ENCODE data around the gene MAK.

The MAK gene

GRCh38 chr6:10721850-10722569 is 116.3 kb downstream of the MAK start:
- H3K27ac ChIP-seq: peak overlapping the region; percentile 88
- TF ChIP-seq, protein P1, sequence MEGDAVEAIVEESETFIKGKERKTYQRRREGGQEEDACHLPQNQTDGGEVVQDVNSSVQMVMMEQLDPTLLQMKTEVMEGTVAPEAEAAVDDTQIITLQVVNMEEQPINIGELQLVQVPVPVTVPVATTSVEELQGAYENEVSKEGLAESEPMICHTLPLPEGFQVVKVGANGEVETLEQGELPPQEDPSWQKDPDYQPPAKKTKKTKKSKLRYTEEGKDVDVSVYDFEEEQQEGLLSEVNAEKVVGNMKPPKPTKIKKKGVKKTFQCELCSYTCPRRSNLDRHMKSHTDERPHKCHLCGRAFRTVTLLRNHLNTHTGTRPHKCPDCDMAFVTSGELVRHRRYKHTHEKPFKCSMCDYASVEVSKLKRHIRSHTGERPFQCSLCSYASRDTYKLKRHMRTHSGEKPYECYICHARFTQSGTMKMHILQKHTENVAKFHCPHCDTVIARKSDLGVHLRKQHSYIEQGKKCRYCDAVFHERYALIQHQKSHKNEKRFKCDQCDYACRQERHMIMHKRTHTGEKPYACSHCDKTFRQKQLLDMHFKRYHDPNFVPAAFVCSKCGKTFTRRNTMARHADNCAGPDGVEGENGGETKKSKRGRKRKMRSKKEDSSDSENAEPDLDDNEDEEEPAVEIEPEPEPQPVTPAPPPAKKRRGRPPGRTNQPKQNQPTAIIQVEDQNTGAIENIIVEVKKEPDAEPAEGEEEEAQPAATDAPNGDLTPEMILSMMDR (IDR thresholded peaks at IDR 0.05): no peak
- no peak for TF ChIP-seq ZFX (IDR thresholded peaks at IDR 0.05; ENCODE audit: borderline replicate concordance)

DNA sequence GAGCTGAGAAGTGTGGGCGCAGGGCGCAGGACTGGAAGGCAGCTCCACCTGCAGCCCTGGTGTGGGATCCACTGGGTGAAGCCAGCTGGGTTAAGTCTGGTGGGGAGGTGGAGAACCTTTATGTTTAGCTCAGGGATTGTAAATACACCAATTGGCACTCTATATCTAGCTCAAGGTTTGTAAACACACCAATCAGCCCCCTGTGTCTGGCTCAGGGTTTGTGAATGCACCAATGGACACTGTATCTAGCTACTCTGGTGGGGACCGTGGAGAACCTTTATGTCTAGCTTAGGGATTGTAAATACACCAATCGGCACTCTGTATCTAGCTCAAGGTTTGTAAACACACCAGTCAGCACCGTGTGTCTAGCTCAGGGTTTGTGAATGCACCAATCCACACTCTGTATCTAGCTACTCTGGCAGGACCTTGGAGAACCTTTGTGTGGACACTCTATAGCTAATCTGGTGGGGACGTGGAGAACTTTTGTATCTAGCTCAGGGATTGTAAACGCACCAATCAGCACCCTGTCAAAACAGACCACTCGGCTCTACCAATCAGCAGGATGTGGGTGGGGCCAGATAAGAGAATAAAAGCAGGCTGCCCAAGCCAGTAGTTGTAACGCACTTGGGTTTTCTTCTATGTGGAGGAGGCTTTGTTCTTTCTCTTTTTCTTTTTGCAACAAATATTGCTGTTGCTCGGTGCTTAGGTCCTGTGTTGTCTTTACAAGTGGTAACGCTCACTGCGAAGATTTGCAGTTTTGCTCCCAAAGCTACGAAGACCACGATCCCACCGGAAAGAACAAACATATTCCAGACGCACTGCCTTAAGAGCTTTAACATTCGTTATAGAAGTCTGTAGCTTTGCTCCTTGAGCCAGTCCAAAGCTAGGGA is 117.1 kb downstream of the MAK start:
- H3K27ac ChIP-seq: peak overlapping the region; percentile 88

DNA sequence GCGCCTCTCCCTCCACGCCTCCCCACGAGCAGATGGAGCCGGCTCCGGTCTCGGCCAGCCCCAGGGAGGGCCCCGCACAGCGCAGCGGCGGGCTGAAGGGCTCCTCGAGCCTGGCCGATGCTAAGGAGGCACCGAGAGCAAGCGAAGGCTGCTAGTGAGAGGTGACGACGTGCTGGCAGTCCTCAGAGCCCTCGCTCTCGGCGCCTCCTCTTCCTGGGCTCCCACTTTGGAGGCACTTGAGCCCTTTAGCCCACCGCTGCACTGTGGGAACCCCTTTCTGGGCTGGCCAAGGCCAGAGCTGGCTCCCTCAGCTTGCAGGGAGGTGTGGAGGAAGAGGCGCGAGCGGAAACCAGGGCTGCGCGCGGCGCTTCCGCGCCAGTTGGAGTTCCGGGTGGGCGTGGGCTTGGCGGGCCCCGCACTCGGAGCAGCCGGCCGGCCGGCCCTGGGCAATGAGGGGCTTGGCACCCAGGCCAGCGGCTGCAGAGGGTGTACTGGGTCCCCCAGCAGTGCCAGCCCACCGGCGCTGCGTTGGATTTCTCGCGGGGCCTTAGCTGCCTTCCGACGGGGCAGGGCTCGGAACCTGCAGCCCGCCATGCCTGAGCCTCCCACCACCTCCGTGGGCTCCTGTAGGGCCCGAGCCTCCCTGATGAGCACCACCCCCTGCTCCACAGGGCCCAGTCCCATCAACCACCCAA is 117.9 kb downstream of the MAK start:
- H3K27ac ChIP-seq: peak overlapping the region; percentile 88
- TF ChIP-seq ZFX (IDR thresholded peaks at IDR 0.05; ENCODE audit: borderline replicate concordance): no peak
- TF ChIP-seq, protein P1 (IDR thresholded peaks at IDR 0.05): no peak

DNA sequence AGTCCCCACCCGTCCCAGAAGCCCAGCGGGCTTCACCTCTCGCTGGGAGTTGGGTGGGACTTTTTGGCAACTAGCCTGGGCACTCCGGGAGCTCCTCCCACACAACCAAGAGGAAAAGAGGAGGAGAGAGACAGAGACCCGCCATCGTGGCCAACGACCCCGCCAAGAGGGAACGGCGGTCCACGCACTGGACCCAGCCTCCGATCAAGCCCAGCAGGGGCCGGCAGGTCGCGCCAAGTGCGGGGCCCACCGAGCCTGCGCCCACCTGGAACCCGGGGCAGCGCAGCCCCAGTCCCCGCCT is 118.4 kb downstream of the MAK start:
- peak overlapping the region; percentile 88 for H3K27ac ChIP-seq
- no peak for TF ChIP-seq ZFX (IDR thresholded peaks at IDR 0.05; ENCODE audit: borderline replicate concordance)
- TF ChIP-seq, protein P1 (IDR thresholded peaks at IDR 0.05): no peak

GRCh38 chr6:10719296-10719963 is 118.9 kb downstream of the MAK start:
- peak overlapping the region; percentile 88 for H3K27ac ChIP-seq
- TF ChIP-seq, protein P1 (IDR thresholded peaks at IDR 0.05): no peak
- TF ChIP-seq ZFX (IDR thresholded peaks at IDR 0.05; ENCODE audit: borderline replicate concordance): no peak

DNA sequence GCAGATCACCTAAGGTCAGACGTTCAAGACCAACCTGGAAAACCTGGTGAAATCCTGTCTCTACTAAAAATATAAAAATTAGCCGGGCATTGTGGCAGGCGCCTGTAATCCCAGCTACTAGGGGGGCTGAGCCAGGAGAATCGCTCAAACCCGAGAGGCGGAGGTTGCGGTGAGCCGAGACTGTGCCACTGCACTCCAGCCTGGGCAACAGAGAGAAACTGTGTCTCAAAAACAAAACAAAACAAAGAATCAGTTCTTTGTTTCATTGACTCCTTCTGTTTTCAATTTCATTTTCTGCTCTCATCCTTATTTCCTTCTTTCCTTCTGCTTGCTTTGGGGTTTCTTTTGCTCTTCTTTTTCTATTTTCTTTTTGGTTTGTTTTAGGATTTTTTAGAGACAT is 124.4 kb downstream of the MAK start:
- TF ChIP-seq ZFX (IDR thresholded peaks at IDR 0.05; ENCODE audit: borderline replicate concordance): no peak
- TF ChIP-seq, protein P1 (IDR thresholded peaks at IDR 0.05): no peak
- no peak overlapping the region for H3K27ac ChIP-seq
